GM08714 (cell line): ENCODE results near the gene PTTG2.
"Not testable (repeated sequence)": the region's sequence is repeated elsewhere in the genome, so short reads cannot be mapped to it uniquely, and the experiment has no call there.

ENCODE experiments used
- H3K4me3 ChIP-seq: fragments of 200-500 bp; sonication (Bioruptor generic); 2 replicates; pipeline ENCODE4 v1.5.1; 2014; ENCODE audit warnings: mild to moderate bottlenecking, low read length, inconsistent platforms
- ZNF274 ChIP-seq: IDR thresholded peaks from 2 replicates; pipeline ENCODE4 v1.6.1; 2012; ENCODE audit warnings: mild to moderate bottlenecking, low read depth, low read length

The PTTG2 gene

DNA sequence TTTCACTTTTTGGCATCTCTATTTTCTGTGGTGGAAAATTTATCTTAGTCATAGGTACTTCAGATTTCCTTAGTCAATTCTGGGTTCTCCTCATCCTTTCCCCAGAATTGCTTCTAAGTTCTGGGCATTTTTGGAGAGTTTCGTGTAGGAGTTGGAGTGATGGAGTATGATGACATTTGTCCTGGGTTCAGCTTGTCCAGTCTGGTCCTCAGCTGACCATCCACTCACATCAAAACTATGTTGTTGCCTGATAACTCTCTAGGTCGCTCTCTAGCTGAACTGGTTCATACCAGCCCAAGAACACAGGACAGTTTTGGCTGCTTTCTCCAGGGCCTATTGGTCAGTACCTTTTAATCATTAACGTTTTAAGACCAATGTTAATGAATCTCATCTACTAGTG is 13.2 kb downstream of the PTTG2 start:
- no peak overlapping the region for H3K4me3 ChIP-seq
- TF ChIP-seq ZNF274: no peak

DNA sequence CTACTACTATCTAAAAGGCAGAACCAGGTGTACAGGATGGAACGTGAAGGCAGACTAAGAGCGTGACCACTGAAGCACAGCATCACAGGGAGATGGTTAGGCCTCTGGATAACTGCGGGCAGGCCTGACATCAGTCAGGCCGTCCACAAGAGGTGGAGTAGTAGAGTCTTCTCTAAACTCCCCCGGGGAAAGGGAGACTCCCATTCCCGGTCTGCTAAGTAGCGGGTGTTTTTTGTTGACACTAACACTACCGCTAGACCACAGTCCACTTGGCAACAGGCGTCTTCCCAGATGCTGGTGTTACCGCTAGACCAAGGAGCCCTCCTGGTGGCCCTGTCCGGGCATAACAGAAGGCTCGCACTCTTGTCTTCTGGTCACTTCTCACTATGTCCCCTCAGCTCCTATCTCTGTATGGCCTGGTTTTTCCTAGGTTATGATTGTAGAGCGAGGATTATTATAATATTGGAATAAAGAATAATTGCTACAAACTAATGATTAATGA is 15.2 kb downstream of the PTTG2 start:
- H3K4me3 ChIP-seq: not testable (repeated sequence)

DNA sequence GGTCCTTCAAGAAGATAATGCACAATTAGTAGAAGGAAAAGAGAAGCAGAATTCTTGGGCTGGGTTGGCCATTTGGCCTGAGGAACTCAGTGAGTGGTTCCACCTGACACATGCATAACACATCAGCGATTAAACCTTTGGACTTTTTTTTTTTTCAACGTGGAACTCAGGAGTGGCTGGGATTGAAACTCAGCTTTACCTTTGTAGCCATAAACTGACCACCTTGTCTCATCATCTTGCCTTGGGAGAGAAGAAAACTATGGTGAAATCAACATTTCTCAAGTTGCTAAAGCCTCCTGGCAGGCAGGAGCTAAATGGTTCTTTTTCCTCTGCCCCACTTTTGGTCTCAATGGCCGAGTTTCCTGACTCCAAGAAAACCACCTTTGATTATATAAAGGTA is 16.3 kb downstream of the PTTG2 start:
- TF ChIP-seq ZNF274: no peak
- H3K4me3 ChIP-seq: peak overlapping the region; percentile 52; the same call in 1 of the 2 replicates

DNA sequence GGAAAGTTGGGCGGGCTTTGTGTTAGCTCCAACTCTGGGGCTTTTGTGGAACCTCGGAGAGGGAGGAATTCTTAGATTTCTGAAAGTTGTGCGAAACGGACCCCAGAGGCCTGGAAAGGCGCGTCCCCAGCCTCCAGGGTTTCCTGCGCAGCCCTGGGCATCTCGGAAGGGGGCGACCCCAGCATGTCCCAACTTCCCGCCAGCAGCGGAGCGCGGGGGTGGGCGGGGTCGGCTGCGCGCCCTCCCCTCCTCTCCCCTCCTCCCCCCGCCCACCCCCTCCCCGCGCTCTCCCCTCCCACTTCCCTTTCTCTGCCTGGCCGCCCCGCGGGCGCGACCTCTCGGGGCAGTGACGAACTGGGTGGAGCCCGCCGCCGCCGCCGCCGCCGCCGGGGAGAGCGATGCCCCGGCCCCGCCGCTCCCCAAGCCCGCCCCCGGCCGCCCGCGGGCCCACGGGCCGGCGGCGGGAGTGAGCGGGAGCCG is 16.8 kb downstream of the PTTG2 start:
- TF ChIP-seq ZNF274: no peak
- H3K4me3 ChIP-seq: peak overlapping the region; percentile 77; the same call in 1 of the 2 replicates

DNA sequence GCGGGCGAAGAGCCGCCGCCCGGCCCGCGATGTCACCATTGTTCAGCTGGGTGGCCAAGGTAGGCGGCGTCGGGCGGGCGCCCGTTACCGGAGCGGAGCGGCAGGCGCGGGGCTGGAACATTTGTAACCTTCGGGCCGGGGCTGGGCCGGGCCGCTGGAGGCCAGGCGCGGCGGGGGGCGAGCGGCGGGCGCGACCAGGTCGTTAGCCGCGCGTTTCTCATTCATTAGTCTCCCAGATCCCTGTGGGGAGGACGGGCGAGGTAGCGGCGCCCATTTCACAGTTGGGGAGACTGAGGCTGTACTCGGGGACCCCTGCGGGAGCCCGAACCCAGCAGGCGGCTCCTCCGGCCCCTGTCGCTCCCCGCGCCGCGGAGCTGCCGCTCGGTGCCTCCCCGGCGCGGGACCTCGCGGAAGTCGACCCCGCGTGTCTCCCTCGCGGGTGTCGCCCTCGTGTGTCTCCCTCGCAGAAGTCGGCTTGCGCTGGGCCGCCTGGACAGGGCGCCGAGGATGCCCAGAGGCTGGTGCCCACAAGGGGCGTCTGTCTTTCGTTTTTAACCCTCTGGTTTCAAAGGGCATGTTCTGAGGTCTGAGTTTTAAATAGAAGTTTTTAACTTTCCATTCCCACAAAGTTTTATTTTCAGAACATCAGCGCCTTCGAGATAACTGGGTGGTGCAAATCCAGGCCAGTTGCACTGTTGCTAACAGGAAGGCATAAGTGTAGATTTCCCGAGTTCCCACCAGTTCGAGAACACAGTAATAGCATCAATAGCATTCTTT is 17.5 kb downstream of the PTTG2 start:
- no peak for TF ChIP-seq ZNF274
- peak overlapping the region; percentile 77 for H3K4me3 ChIP-seq

DNA sequence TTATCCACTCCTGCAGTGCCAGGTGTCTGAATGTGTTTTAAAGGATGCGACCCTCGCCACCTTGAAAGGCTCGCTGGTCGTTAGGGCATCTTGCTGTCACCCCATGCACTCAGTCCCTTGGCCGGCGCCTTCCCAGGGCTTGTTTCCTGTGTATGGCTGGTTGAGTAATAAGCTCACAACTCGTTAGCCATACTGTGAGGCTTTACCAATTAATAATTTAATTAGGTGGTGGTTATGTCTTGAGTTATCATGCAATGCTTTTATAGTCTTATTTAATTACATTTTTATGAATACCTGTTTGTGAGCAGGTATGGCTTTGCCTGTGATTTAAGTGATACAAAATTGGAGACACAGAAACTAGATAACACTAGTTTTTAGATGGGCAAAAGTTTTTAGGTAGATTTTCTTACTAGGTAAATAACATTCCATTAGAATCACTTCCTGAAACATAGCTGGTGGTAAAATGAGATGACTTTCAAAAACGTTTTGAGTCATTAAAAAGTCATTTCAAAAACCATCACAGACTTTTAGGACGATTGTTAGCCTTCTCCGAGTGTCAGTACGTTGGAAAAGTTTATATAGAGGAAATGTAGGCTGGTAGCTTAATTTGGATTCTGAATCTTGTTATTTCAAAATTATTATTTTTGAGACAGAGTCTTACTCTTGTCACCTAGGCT is 18.2 kb downstream of the PTTG2 start:
- no peak for TF ChIP-seq ZNF274
- H3K4me3 ChIP-seq: peak overlapping the region; percentile 77

DNA sequence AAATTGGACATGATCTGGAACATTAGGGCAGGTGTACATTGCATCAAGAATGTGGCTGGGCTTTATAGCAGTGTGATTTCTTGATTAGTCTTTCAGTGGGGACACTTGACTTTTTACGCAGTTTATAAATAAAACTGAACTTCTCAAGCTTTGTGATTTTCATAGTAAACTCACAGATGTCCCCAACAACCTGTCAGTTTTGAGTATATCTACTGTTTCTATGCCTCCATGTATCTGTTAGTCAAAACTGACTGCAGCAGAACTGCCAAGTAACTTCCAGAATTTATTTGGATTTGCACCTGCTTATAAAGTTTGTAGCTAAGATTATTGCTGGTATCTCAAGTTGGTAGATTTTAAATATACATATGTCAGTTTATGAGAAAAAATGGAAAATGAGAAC is 20.0 kb downstream of the PTTG2 start:
- H3K4me3 ChIP-seq: no peak overlapping the region

DNA sequence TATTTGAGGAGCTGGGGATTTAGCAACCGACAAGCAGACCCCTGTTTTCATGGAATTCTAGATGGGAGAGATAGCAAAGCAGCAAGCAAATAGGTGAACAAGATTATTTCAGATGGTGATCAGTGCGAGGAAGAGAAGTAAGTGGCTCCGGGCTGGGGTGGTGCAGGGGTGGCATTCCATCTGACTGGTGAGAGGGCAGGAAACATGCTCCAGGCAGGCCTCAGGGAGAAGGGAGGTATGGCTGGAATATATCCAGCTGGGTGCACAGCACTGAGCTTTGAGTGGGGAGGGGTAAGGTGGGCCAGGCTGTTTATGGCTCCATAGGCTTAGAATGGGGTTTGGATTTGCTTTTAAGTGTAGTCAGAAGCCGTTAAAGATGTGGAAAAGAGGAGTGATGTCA is 21.2 kb downstream of the PTTG2 start:
- no peak overlapping the region for H3K4me3 ChIP-seq
- no peak for TF ChIP-seq ZNF274

More for the DNA sequence above, 20.0 kb downstream of the PTTG2 start:
- TF ChIP-seq ZNF274: no peak

DNA sequence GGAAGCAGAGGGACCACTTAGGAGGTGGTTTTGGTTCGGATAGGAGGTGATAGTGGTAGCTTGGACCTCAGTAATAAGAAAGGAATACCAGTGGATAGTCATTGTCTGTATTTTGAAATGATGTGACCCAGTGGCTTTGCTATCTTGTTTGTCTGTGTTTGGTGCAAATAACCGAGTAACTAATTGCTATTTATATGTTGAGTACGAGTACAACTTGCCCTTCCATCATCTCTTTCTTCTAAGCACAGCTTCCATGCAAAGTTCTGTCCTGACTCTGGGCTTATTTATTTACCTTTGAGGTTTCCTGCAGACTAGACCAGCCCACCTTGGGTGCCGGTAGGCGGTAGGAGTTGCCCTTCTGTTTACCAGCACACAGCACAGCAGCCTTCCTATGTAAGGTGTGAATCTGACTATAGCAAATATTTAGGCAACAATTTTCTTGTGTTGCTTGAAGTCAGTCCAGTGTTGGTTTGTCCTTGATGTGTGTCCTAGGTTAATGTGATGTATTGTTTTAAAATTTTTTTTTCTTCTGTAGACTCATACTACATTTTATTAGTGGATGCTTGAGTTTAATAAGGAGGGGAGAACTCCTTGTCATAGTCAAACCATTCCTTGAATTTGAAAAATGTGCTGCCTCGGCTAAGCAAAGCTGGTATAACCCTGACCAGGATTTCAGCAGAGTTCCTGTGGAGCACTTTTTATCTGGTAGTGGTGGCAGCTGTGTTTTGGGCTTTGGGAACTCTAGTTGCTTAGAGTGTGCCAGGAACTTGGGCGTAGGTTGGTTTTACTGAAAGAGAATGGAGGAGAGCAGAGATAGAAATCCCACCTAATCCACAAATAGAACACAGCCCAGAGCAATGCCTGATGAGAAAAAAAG is 21.9 kb downstream of the PTTG2 start:
- no peak for TF ChIP-seq ZNF274
- H3K4me3 ChIP-seq: no peak overlapping the region

DNA sequence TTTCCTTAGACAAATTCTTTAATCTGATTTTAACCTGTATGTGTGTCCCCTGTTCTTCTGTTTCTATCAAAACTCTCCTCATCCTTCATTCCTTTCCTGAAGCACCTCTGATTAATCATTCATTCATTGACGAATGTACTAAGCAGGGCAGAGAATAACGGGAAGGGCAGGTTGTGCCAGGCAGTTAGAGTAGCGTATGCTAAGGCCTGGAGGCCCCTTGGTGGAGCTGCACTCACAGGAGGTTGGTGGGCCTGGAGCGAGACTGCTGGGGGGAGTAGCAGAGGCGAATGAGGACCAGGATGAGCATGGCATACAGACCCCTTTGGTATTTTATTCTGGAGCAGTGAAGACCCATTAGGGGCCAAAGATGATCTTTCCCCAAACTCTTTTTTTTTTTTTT is 22.5 kb downstream of the PTTG2 start:
- H3K4me3 ChIP-seq: no peak overlapping the region
- TF ChIP-seq ZNF274: no peak

DNA sequence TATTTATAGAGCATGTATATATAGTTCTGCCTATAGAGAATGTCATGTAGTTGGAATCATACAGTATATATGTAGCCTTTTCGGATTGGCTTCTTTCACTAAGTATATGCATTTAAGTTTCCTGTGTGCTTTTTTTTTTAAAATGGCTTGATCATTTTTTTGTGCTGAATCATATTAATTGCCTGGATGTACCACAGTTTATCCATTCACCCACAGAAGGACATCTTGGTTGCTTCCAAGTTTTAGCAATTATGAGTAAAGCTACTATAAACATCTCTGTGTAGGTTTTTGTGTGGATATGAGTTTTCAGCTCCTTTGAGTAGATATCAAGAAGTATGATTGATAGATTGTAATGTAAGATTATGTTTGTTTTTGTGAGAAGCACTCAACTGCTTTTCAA is 23.8 kb downstream of the PTTG2 start:
- no peak for TF ChIP-seq ZNF274

DNA sequence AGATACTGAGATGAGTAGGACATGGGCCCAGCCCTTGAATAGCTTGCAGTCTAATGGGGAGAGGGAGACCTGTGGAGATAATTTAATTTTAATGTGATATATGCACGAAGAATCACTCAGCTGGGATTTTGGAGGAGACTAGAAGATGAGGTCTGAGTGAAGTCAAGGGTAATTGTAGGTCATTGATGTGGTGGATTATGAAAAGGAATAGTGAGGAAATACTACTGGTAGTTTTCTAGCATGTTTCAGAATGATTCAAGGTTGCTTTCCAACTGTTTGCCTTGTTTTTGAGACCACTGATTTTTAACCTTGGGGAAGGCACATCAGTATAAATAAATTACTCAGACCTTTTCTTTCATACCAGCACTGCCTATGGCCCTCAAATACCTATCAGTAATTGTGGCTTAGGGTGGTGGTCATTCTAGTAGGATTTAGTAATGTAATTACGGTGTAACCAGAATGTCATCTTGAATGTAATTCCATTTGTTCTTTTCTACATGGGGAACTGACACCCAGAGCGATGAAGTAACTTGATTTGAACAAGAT is 25.6 kb downstream of the PTTG2 start:
- no peak overlapping the region for H3K4me3 ChIP-seq
- no peak for TF ChIP-seq ZNF274

More for the DNA sequence above, 23.8 kb downstream of the PTTG2 start:
- no peak overlapping the region for H3K4me3 ChIP-seq

DNA sequence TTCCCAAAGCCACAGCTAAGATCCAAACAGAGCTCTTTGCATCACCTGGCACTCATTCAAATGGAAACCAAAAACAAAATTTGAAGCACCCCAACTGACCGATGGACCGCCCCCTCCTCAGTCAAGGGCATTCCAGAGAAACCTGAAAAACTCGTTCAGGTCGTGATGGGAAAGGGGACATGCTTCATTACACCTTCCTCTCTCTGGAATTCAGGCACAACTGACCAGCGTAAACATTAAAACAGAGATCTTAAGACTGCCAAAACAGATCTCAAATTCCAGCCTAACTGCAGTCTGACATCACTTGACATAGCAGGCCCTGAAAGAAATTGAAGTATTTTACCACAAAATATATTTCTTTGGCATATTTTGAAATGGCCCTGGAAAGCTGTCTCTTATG is 28.5 kb downstream of the PTTG2 start:
- TF ChIP-seq ZNF274: no peak
- no peak overlapping the region for H3K4me3 ChIP-seq
